Measurements from ENCODE around the gene ABCA6.
"Not testable (repeated sequence)": the region's sequence is repeated elsewhere in the genome, so short reads cannot be mapped to it uniquely, and the experiment has no call there.

The ABCA6 gene

DNA sequence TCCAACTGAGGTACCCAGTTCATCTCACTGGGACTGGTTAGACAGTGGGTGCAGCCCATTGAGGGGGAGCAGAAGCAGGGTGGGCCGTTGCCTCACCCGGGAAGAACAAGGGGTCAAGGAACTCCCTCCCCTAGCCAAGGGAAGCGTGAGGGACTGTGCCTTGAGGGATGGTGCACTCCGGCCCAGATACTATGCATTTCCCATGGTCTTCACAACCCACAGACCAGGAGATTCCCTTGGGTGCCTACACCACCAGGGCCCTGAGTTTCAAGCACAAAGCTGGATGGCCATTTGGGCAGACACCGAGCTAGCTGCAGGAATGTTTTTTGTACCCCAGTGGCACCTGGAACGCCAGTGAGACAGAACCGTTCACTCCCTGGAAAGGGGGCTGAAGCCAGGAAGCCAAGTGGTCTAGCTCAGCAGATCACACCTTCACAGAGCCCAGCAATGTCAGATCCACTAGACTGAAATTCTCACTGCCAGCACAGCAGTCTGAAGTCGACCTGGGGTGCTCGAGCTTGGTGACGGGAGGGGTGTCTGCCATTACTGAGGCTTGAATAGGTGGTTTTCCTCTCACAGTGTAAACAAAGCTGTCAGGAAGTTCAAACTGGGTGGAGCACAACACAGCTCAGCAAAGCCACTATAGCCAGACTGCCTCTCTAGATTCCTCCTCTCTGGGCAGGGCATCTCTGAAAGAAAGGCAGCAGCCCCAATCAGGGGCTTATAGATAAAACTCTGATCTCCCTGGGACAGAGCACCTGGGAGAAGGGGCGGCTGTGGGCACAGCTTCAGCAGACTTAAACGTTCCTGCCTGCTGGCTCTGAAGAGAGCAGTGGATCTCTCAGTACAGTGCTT, 71.1 kb downstream of the ABCA6 start:
- not testable (repeated sequence) for DNase-seq

- DNase-seq: no peak
Observed at GRCh38 chr17:69069226-69069750, 72.4 kb downstream of the ABCA6 start.

DNA sequence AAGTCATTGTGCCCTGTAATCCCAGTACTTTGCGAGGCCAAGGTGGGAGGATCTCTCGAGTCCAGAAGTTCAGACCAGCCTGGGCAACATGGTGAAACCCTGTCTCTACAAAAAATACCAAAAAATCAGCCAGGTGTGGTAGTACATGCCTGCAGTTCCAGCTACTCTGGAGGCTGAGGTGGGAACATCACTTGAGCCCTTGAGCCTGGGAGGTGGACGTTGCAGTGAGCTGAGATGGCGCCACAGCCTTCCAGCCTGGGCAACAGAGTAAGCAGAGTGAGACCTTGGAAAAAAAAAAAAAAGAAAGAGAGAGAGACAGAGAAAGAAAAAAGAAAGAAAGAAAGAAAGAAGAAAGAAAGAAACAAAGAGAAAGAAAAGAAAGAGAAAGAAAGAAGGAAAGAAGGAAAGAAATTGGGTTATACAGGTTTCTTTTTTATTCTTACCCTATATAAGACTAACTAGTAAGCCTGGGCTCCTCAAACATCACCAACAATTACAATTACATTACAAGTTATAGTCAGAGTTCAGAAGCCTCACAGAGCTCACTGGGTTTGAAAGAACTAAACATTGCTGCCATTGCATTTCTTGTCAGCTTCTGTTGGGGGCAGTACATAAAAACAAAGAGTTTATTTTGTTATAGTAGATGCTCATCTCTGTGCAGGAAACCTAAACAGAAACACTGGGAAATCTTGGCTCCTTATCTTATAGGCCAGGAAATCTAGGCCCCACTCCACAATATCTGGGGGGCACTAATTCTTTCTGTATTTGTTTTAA, 74.2 kb downstream of the ABCA6 start:
- no peak for DNase-seq

- no peak for DNase-seq
Observed at GRCh38 chr17:69066482-69066881, 75.2 kb downstream of the ABCA6 start.

GRCh38 chr17:69065113-69065512, 76.6 kb downstream of the ABCA6 start:
- no peak for DNase-seq

DNA sequence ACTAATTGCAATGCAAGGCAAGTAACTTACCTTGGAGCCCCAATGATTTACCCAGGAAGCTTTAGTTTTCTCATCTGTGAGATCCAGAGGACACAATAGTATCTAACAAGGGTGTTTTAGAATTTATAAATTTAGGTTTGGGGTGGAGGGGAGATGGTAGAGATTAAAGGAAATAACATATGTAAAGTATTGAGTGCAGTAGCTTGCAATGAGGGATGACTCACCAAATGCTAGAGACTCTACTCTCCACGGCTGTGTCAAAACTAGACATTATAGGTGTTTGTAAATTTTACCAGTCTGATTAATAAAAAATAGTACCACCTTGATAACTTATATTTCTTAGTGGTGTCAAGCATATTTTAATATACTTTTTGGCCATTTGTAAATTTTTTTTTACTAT, 77.2 kb downstream of the ABCA6 start:
- DNase-seq: no peak

GRCh38 chr17:69064001-69064400, 77.7 kb downstream of the ABCA6 start:
- DNase-seq: no peak

DNA sequence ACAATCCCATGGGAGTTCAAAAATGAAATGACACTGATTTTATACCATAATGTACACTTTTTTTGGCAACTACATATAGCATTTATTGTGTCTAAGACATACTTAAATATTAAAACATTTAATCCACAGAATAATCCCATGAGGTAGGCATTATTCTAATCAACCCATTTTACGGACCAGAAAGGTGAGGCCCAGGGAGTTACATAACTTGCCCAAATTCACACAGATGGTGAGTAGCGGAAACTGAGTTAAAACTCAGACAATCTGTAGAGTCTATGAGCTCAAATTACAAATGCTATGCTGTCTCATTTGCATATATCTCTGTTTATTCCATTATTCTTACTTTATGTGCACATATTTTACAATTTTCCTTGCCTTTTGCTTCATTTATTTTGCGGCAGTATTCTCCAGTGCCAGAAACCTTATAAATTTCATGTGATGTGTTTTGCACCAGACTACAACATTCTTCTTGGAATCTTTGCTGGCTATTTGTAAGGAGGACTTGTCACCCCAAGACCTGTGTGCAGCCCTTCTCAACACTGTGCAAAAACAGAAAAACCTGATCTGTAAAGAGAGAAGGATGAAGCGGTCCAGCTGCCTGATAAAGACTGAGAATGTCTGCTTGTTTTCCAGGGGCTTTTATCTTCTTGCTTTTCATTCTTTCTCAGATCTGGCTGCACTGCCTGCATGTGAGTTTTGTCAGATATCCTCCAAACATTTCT, 78.7 kb downstream of the ABCA6 start:
- no peak for DNase-seq

- no peak for DNase-seq
Observed at GRCh38 chr17:69061721-69062556, 79.8 kb downstream of the ABCA6 start.

DNA sequence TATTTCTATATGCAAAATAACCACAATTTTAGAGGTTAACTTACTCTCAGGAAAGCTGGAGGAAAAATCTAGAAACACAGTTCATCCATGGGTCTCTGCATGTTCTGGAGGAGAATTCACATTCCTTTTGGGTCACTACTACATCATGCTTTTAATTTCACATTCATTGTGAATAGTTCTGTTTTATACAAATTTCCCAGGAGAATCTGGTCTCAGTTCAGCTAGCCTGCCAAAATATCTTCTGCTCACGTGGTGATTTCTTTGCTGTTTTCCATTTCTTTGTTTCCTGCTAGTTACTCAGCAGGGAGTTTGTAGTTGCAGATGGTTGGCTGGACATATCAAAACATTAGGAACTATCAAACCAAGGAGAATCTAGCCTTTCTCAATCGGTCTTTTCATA, 80.9 kb downstream of the ABCA6 start, which contains the start of gene ABCA9:
ABCA9 (minus strand) TSS at position 106 of the 400 bp plus-strand sequence. CDS start 9,801 bp downstream, outside the sequence.
- no peak for DNase-seq

GRCh38 chr17:69059458-69060175, 82.1 kb downstream of the ABCA6 start:
- DNase-seq: no peak

DNA sequence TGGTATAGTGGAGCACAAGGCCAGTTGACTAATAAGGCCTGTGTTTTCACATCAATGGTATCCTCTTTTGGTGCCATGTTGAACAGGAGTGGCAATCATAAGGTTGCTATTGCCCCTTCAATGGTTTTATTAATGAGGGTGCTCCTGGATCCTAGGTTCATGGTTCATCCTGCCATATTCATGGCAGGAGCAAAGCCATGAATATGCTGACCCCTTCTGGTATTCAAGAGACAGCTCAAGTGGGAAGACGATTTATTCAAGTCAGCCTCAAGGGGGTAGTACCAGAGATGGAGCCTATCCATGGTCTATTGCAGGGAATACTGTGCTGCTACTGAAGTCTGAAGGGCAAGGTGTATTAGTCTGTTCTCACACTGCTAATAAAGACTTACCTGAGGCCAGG, 83.5 kb downstream of the ABCA6 start:
- no peak for DNase-seq

- no peak for DNase-seq
Observed at GRCh38 chr17:69057280-69057679, 84.4 kb downstream of the ABCA6 start.

GRCh38 chr17:69056179-69056823, 85.4 kb downstream of the ABCA6 start:
- DNase-seq: no peak

DNA sequence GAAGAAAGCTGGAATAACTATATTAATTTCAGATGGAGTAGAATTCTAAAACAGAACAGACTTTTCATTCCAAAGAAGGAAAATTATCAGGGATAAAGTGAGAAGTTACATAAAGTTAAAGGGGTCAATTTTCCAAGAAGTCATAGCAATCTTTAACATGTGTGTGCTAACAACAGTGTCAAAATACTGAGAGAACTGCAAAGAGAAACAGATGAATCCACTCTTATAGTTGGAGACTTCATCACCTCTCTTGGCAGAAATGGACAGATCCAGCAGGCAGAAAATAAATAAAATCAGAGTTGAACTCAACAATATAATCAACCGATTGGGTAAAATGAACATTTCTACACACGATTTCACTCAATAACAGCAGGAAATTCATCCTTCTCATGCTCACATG, 86.4 kb downstream of the ABCA6 start:
- no peak for DNase-seq

DNA sequence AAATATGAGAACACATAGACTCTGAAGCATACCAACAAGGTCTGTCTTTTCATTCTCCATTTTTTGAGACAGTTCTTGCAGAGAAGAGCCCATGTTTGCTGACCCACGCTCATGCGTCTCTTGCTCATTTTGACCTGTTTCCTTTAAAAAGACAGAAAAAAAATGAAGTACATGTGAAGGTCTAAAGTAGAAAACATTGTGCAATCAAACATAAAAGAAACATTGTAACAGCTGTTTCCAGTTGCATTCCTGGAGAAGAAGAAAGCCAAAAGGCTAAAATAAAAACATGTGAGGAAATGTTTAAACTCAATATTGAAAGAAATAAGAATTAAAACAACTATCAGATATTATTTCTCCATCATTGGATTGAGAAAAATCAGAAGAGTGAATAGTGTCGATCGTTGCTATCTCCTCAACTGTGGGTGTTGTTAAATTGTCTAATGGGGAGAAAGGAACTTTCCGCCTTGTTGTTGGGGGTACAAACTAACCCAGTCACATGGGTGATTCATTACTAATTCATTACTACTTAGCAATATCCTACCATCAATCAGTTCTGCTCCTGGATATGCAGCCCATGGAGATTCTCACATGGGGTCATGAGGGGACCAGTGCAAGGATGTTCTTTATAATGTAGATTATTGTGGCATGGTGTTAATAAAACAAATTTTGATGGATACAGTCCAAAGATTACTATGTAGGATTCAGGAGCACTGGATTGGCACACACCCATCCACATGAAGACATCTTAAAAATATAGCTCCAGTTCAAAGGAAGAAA, 90.5 kb downstream of the ABCA6 start:
- no peak for DNase-seq

GRCh38 chr17:69048634-69049033, 93.1 kb downstream of the ABCA6 start:
- DNase-seq: no peak

- no peak for DNase-seq
Observed at GRCh38 chr17:69047368-69048263, 94.1 kb downstream of the ABCA6 start.

All from NCI-H1048 (cell line).